ENCODE measurements around the gene SLC39A6.
A peak's percentile ranks its signal among the peaks of the same experiment; 100 is the strongest.
"Not testable (repeated sequence)": the region's sequence is repeated elsewhere in the genome, so short reads cannot be mapped to it uniquely, and the experiment has no call there.

Gene SLC39A6

GRCh38 chr18:36109737-36110136 is 19.4 kb downstream of the SLC39A6 start:
- H3K36me3 Mint-ChIP-seq (ENCODE audit: insufficient read depth) = peaks cover 39% of the 10 kb centered on the region
- H3K27me3 Mint-ChIP-seq = no peaks in the 10 kb centered on the region
- ATAC-seq (replicated peaks; ENCODE audit: extremely low read depth, poor library complexity, severe bottlenecking) = no peak
- H3K27ac Mint-ChIP-seq (ENCODE audit: low read depth) = no peak overlapping the region
- H3K4me1 Mint-ChIP-seq = no peaks in the 10 kb centered on the region
- no peaks in the 10 kb centered on the region for H3K9me3 Mint-ChIP-seq
- DNase-seq (ENCODE audit: low spot score in 2 of 2) = no peak
- no peak overlapping the region for H3K4me3 Mint-ChIP-seq

GRCh38 chr18:36108601-36109000 is 20.5 kb downstream of the SLC39A6 start:
- ATAC-seq (replicated peaks; ENCODE audit: extremely low read depth, poor library complexity, severe bottlenecking) = no peak

GRCh38 chr18:36108196-36108595 is 20.9 kb downstream of the SLC39A6 start:
- ATAC-seq (replicated peaks; ENCODE audit: extremely low read depth, poor library complexity, severe bottlenecking) (no peak), DNase-seq (ENCODE audit: low spot score in 2 of 2) (no peak)
- Mint-ChIP-seq H3K4me3 (no peak overlapping the region), H3K9me3 (no peaks in the 10 kb centered on the region), H3K36me3 (ENCODE audit: insufficient read depth) (peaks cover 29% of the 10 kb centered on the region), H3K27ac (ENCODE audit: low read depth) (no peak overlapping the region), H3K4me1 (peaks cover 4% of the 10 kb centered on the region), H3K27me3 (no peaks in the 10 kb centered on the region)

More at GRCh38 chr18:36108601-36109000, 20.5 kb downstream of the SLC39A6 start:
- H3K27ac Mint-ChIP-seq (ENCODE audit: low read depth) = no peak overlapping the region
- H3K27me3 Mint-ChIP-seq = no peaks in the 10 kb centered on the region
- H3K9me3 Mint-ChIP-seq = no peaks in the 10 kb centered on the region
- DNase-seq (ENCODE audit: low spot score in 2 of 2) = no peak
- no peak overlapping the region for H3K4me3 Mint-ChIP-seq
- no peaks in the 10 kb centered on the region for H3K4me1 Mint-ChIP-seq
- H3K36me3 Mint-ChIP-seq (ENCODE audit: insufficient read depth) = peaks cover 31% of the 10 kb centered on the region

- Mint-ChIP-seq H3K27ac (ENCODE audit: low read depth) (no peak overlapping the region), H3K36me3 (ENCODE audit: insufficient read depth) (peaks cover 25% of the 10 kb centered on the region), H3K27me3 (peaks cover under 1% of the 10 kb centered on the region), H3K4me3 (no peak overlapping the region), H3K9me3 (no peaks in the 10 kb centered on the region), H3K4me1 (peaks cover 7% of the 10 kb centered on the region)
- DNase-seq (ENCODE audit: low spot score in 2 of 2) (no peak), ATAC-seq (replicated peaks; ENCODE audit: extremely low read depth, poor library complexity, severe bottlenecking) (no peak)
Observed at GRCh38 chr18:36107477-36107876, 21.7 kb downstream of the SLC39A6 start.

- peaks cover 2% of the 10 kb centered on the region for H3K36me3 Mint-ChIP-seq (ENCODE audit: insufficient read depth)
- ATAC-seq (replicated peaks; ENCODE audit: extremely low read depth, poor library complexity, severe bottlenecking) = no peak
- H3K27ac Mint-ChIP-seq (ENCODE audit: low read depth) = no peak overlapping the region
- peaks cover 12% of the 10 kb centered on the region for H3K27me3 Mint-ChIP-seq
- H3K4me3 Mint-ChIP-seq = no peak overlapping the region
- no peak for DNase-seq (ENCODE audit: low spot score in 2 of 2)
- H3K9me3 Mint-ChIP-seq = no peaks in the 10 kb centered on the region
- peaks cover 7% of the 10 kb centered on the region for H3K4me1 Mint-ChIP-seq
Observed at GRCh38 chr18:36104749-36105148, 24.4 kb downstream of the SLC39A6 start.

- Mint-ChIP-seq H3K36me3 (ENCODE audit: insufficient read depth) (peaks cover 2% of the 10 kb centered on the region), H3K9me3 (no peaks in the 10 kb centered on the region), H3K27me3 (peaks cover 12% of the 10 kb centered on the region), H3K4me1 (peaks cover 7% of the 10 kb centered on the region), H3K27ac (ENCODE audit: low read depth) (no peak overlapping the region), H3K4me3 (no peak overlapping the region)
- no peak for ATAC-seq (replicated peaks; ENCODE audit: extremely low read depth, poor library complexity, severe bottlenecking)
- DNase-seq (ENCODE audit: low spot score in 2 of 2) = no peak
Observed at GRCh38 chr18:36101943-36102342, 27.2 kb downstream of the SLC39A6 start.

GRCh38 chr18:36099311-36099710 is 29.8 kb downstream of the SLC39A6 start:
- Mint-ChIP-seq H3K36me3 (ENCODE audit: insufficient read depth) (no peaks in the 10 kb centered on the region), H3K4me1 (peaks cover 7% of the 10 kb centered on the region), H3K4me3 (no peak overlapping the region), H3K27me3 (peaks cover 12% of the 10 kb centered on the region), H3K9me3 (no peaks in the 10 kb centered on the region), H3K27ac (ENCODE audit: low read depth) (no peak overlapping the region)
- DNase-seq (ENCODE audit: low spot score in 2 of 2) (no peak), ATAC-seq (replicated peaks; ENCODE audit: extremely low read depth, poor library complexity, severe bottlenecking) (no peak)

- H3K27me3 Mint-ChIP-seq = peaks cover 6% of the 10 kb centered on the region
- ATAC-seq (replicated peaks; ENCODE audit: extremely low read depth, poor library complexity, severe bottlenecking) = no peak
- H3K9me3 Mint-ChIP-seq = no peaks in the 10 kb centered on the region
- H3K4me3 Mint-ChIP-seq = no peak overlapping the region
- no peak overlapping the region for H3K27ac Mint-ChIP-seq (ENCODE audit: low read depth)
- no peaks in the 10 kb centered on the region for H3K36me3 Mint-ChIP-seq (ENCODE audit: insufficient read depth)
- DNase-seq (ENCODE audit: low spot score in 2 of 2) = no peak
- peaks cover 14% of the 10 kb centered on the region for H3K4me1 Mint-ChIP-seq
Observed at GRCh38 chr18:36096955-36097354, 32.2 kb downstream of the SLC39A6 start.

- DNase-seq (ENCODE audit: low spot score in 2 of 2) (no peak), ATAC-seq (replicated peaks; ENCODE audit: extremely low read depth, poor library complexity, severe bottlenecking) (no peak)
- no peak overlapping the region for H3K27ac Mint-ChIP-seq (ENCODE audit: low read depth)
- no peaks in the 10 kb centered on the region for H3K36me3 Mint-ChIP-seq (ENCODE audit: insufficient read depth)
- no peak overlapping the region for H3K4me3 Mint-ChIP-seq
- H3K27me3 Mint-ChIP-seq = no peaks in the 10 kb centered on the region
- H3K4me1 Mint-ChIP-seq = peaks cover 14% of the 10 kb centered on the region
- no peaks in the 10 kb centered on the region for H3K9me3 Mint-ChIP-seq
Observed at GRCh38 chr18:36095936-36096519, 33.1 kb downstream of the SLC39A6 start.

GRCh38 chr18:36094431-36094830 is 34.7 kb downstream of the SLC39A6 start:
- Mint-ChIP-seq H3K9me3 (no peaks in the 10 kb centered on the region), H3K4me1 (peaks cover 14% of the 10 kb centered on the region), H3K27me3 (no peaks in the 10 kb centered on the region), H3K27ac (ENCODE audit: low read depth) (no peak overlapping the region), H3K36me3 (ENCODE audit: insufficient read depth) (no peaks in the 10 kb centered on the region), H3K4me3 (no peak overlapping the region)
- DNase-seq (ENCODE audit: low spot score in 2 of 2) (no peak), ATAC-seq (replicated peaks; ENCODE audit: extremely low read depth, poor library complexity, severe bottlenecking) (no peak)

GRCh38 chr18:36092116-36092515 is 37.0 kb downstream of the SLC39A6 start:
- ATAC-seq (replicated peaks; ENCODE audit: extremely low read depth, poor library complexity, severe bottlenecking); H3K27me3 Mint-ChIP-seq; H3K36me3 Mint-ChIP-seq (ENCODE audit: insufficient read depth); H3K9me3 Mint-ChIP-seq; H3K4me3 Mint-ChIP-seq; DNase-seq (ENCODE audit: low spot score in 2 of 2): not testable (repeated sequence)
- Mint-ChIP-seq H3K4me1 (peaks cover 14% of the 10 kb centered on the region), H3K27ac (ENCODE audit: low read depth) (peak overlapping the region; percentile 9)

GRCh38 chr18:36089001-36089400 is 40.1 kb downstream of the SLC39A6 start:
- Mint-ChIP-seq H3K27me3 (no peaks in the 10 kb centered on the region), H3K4me3 (no peak overlapping the region), H3K36me3 (ENCODE audit: insufficient read depth) (no peaks in the 10 kb centered on the region), H3K4me1 (peaks cover 14% of the 10 kb centered on the region), H3K9me3 (no peaks in the 10 kb centered on the region), H3K27ac (ENCODE audit: low read depth) (no peak overlapping the region)
- no peak for ATAC-seq (replicated peaks; ENCODE audit: extremely low read depth, poor library complexity, severe bottlenecking)
- DNase-seq (ENCODE audit: low spot score in 2 of 2) = no peak

GRCh38 chr18:36088256-36088655 is 40.9 kb downstream of the SLC39A6 start:
- H3K9me3 Mint-ChIP-seq = no peaks in the 10 kb centered on the region
- H3K27me3 Mint-ChIP-seq = no peaks in the 10 kb centered on the region
- H3K27ac Mint-ChIP-seq (ENCODE audit: low read depth) = no peak overlapping the region
- no peak for DNase-seq (ENCODE audit: low spot score in 2 of 2)
- ATAC-seq (replicated peaks; ENCODE audit: extremely low read depth, poor library complexity, severe bottlenecking) = no peak
- H3K36me3 Mint-ChIP-seq (ENCODE audit: insufficient read depth) = no peaks in the 10 kb centered on the region
- no peak overlapping the region for H3K4me3 Mint-ChIP-seq
- H3K4me1 Mint-ChIP-seq = peaks cover 10% of the 10 kb centered on the region

Measured in central memory CD8-positive, alpha-beta T cell (primary cell).